ENCODE measurements around the gene TACC3.
"Not testable (repeated sequence)": the region's sequence is repeated elsewhere in the genome, so short reads cannot be mapped to it uniquely, and the experiment has no call there.

TACC3 gene

GRCh38 chr4:1721003-1721665 is at the start of gene TACC3, which contains the start of gene TMEM129:
Gene TACC3 (plus strand): TSS chr4:1721521. CDS start chr4:1723422, 1,901 bp downstream.
Gene TMEM129 (minus strand): TSS chr4:1721323. CDS start chr4:1720837, 486 bp downstream.
- DNase-seq = peak; percentile 96

- DNase-seq = no peak
These were observed 47.6 kb upstream of the TACC3 start for GRCh38 chr4:1673671-1674070.

GRCh38 chr4:1674682-1675081 is 46.6 kb upstream of the TACC3 start:
- DNase-seq = no peak

GRCh38 chr4:1675136-1675801 is 46.1 kb upstream of the TACC3 start:
- DNase-seq = no peak

- DNase-seq = no peak
These were observed 45.6 kb upstream of the TACC3 start for GRCh38 chr4:1675802-1676137.

GRCh38 chr4:1676605-1677525 is 44.5 kb upstream of the TACC3 start:
- no peak for DNase-seq

- DNase-seq = no peak
These were observed 43.1 kb upstream of the TACC3 start for GRCh38 chr4:1678244-1678643.

GRCh38 chr4:1682860-1683259 is 38.5 kb upstream of the TACC3 start:
- peak; percentile 11 for DNase-seq

GRCh38 chr4:1683261-1683735 is 38.0 kb upstream of the TACC3 start:
- DNase-seq = peak; percentile 80

- peak; percentile 92 for DNase-seq
These were observed 37.4 kb upstream of the TACC3 start, which contains the start of gene FAM53A for GRCh38 chr4:1683736-1684505. Gene FAM53A (minus strand): TSS chr4:1684313. CDS start chr4:1668741, 15,572 bp downstream.

GRCh38 chr4:1684506-1685234 is 36.7 kb upstream of the TACC3 start:
- no peak for DNase-seq

- DNase-seq = no peak
These were observed 35.8 kb upstream of the TACC3 start for GRCh38 chr4:1685235-1686150.

GRCh38 chr4:1686440-1687036 is 34.8 kb upstream of the TACC3 start:
- no peak for DNase-seq

- DNase-seq = no peak
These were observed 30.6 kb upstream of the TACC3 start for GRCh38 chr4:1690698-1691097.

GRCh38 chr4:1691737-1692373 is 29.5 kb upstream of the TACC3 start:
- DNase-seq = no peak

- peak; percentile 88 for DNase-seq
These were observed 28.0 kb upstream of the TACC3 start for GRCh38 chr4:1693131-1693896.

GRCh38 chr4:1695913-1696312 is 25.4 kb upstream of the TACC3 start:
- DNase-seq = peak; percentile 33

- not testable (repeated sequence) for DNase-seq
These were observed 19.6 kb upstream of the TACC3 start for GRCh38 chr4:1701671-1702070.

- DNase-seq = no peak
These were observed 17.5 kb upstream of the TACC3 start for GRCh38 chr4:1703867-1704266.

Measured in eye (tissue), 1 donor.